B cell (primary cell): ENCODE data around the gene H1-8. TPM values are rescaled to one million over a fixed set of nuclear protein-coding genes. Genes with fewer than 3 reads are reported as not detected.
"Not testable (repeated sequence)": the region's sequence is repeated elsewhere in the genome, so short reads cannot be mapped to it uniquely, and the experiment has no call there.

Experiments used
- ATAC-seq: fragments of 200-7000 bp; cut with Tn5 transposase; one replicate; pipeline ENCODE4 v1.10.0; 2021; ENCODE audit warnings: low read depth, mild to moderate bottlenecking, moderate number of reproducible peaks, moderate library complexity
- CTCF ChIA-PET: fragments of 350-600 bp; sonication (Branson Sonifier 250); formaldehyde crosslinking; loops from one replicate; lab custom pipeline; 2021; ENCODE audit warnings: antibody characterized with exemption, inconsistent platforms; lab: Charles Lee
- POLR2A ChIA-PET: fragments of 350-600 bp; sonication (Branson Sonifier 250); formaldehyde crosslinking; loops from one replicate; lab custom pipeline; 2021; ENCODE audit warnings: antibody characterized with exemption; lab: Charles Lee
- DNase-seq: peaks from one replicate; pipeline ENCODE4 v3.0.0; 2013
- H2AFZ ChIP-seq: 2 replicates; pipeline ENCODE4 v1.6.1; 2012; ENCODE audit warnings: mild to moderate bottlenecking, low read depth, low read length; ENCODE audit not compliant: insufficient read depth, poor library complexity, severe bottlenecking
- H3K27ac ChIP-seq, 2 donors: 1 replicate in 1 of 2; 2 replicates in 1 of 2; pipeline ENCODE4 v1.5.1; 2012 to 2013; ENCODE audit warnings: low read length in 2 of 2, mild to moderate bottlenecking in 2 of 2, moderate library complexity in 1 of 2
- H3K27me3 ChIP-seq, 4 experiments: fragments of 200-600 bp in 1 of 4; sonication (generic) in 1 of 4; replicated peaks in 1 of 4; 1 replicate in 2 of 4; 2 replicates in 2 of 4; pipeline versions ENCODE4 v1.6.1 to v1.7.0; 2013 to 2016; ENCODE audit warnings: low read length in 3 of 4, mild to moderate bottlenecking in 2 of 4, mixed read lengths in 1 of 4, moderate library complexity in 1 of 4; ENCODE audit not compliant: insufficient read depth in 4 of 4, control insufficient read depth in 3 of 4; ENCODE audit errors: control extremely low read depth in 1 of 4
- H3K36me3 ChIP-seq, 2 experiments: replicated peaks in 1 of 2; 1 replicate in 1 of 2; 2 replicates in 1 of 2; pipeline versions ENCODE4 v1.6.1 to v1.7.1; 2013; ENCODE audit warnings: low read length in 1 of 2; ENCODE audit not compliant: insufficient read depth in 2 of 2, control insufficient read depth in 1 of 2; ENCODE audit errors: control extremely low read depth in 1 of 2, extremely low read depth in 1 of 2
- H3K4me1 ChIP-seq, 2 donors: fragments of 200-600 bp in 1 of 2; sonication (generic) in 1 of 2; 1 replicate in 1 of 2; 2 replicates in 1 of 2; pipeline versions ENCODE4 v1.5.1 to v1.6.1; 2013 to 2017; ENCODE audit warnings: low read length in 2 of 2; ENCODE audit not compliant: control insufficient read depth in 2 of 2, insufficient read depth in 2 of 2
- H3K4me2 ChIP-seq: replicated peaks from 2 replicates; pipeline ENCODE3; 2012; ENCODE audit warnings: mild to moderate bottlenecking, low read depth, low read length; ENCODE audit not compliant: poor library complexity, severe bottlenecking
- H3K4me3 ChIP-seq, 5 experiments: fragments of 200-600 bp in 1 of 5; sonication (generic) in 1 of 5; 1 replicate in 3 of 5; 2 replicates in 2 of 5; pipeline versions ENCODE4 v1.5.1 to v1.7.0; 2011 to 2016; ENCODE audit warnings: low read length in 4 of 5, mild to moderate bottlenecking in 4 of 5, low read depth in 2 of 5, control low read depth in 1 of 5, moderate library complexity in 1 of 5; ENCODE audit not compliant: insufficient read depth in 1 of 5; ENCODE audit errors: control extremely low read depth in 1 of 5, extremely low read depth in 1 of 5
- H3K79me2 ChIP-seq: fragments of 200-600 bp; sonication (generic); one replicate; pipeline ENCODE4 v1.6.0; 2016; ENCODE audit warnings: low read length; ENCODE audit not compliant: control insufficient read depth, insufficient read depth
- H3K9ac ChIP-seq: fragments of 200-600 bp; sonication (generic); 2 replicates; pipeline ENCODE4 v1.6.1; 2017; ENCODE audit warnings: mild to moderate bottlenecking, low read length, moderate library complexity
- H3K9me3 ChIP-seq, 3 donors: one replicate each; pipeline versions ENCODE4 v1.6.1 to v1.7.1; 2013; ENCODE audit warnings: low read length in 2 of 3; ENCODE audit not compliant: control insufficient read depth in 2 of 3, insufficient read depth in 1 of 3; ENCODE audit errors: control extremely low read depth in 1 of 3
- H4K20me1 ChIP-seq: 2 replicates; pipeline ENCODE4 v1.6.0; 2012; ENCODE audit warnings: mild to moderate bottlenecking, low read length; ENCODE audit not compliant: insufficient read depth, control insufficient read depth, poor library complexity, severe bottlenecking
- H3K27ac Mint-ChIP-seq: one replicate; pipeline ENCODE4 v1.8.0; 2021; ENCODE audit warnings: mixed read lengths
- H3K27me3 Mint-ChIP-seq: one replicate; pipeline ENCODE4 v1.8.0; 2021; ENCODE audit warnings: mixed read lengths
- H3K4me1 Mint-ChIP-seq: one replicate; pipeline ENCODE4 v1.8.0; 2021; ENCODE audit warnings: mixed read lengths
- H3K4me3 Mint-ChIP-seq: one replicate; pipeline ENCODE4 v1.8.0; 2021; ENCODE audit warnings: mixed read lengths
- H3K9me3 Mint-ChIP-seq: one replicate; pipeline ENCODE4 v1.8.0; 2022; ENCODE audit warnings: mixed read lengths; ENCODE audit not compliant: insufficient read depth
- CTCF ChIP-seq: fragments of 200-600 bp; IDR thresholded peaks from one replicate; pipeline ENCODE4 v1.8.0; 2022; ENCODE audit warnings: antibody characterized with exemption, mild to moderate bottlenecking
- EZH2 ChIP-seq: IDR thresholded peaks from 2 replicates; pipeline ENCODE4 v1.6.1; 2012; ENCODE audit warnings: borderline replicate concordance, low read depth, mild to moderate bottlenecking, moderate library complexity, low read length; ENCODE audit not compliant: insufficient read depth, poor library complexity, severe bottlenecking
- WGBS: methylation state at CpG from one replicate; pipeline ENCODE4 v1.1.5; 2013; ENCODE audit warnings: missing lambda C conversion rate; ENCODE audit not compliant: insufficient coverage; 5-methylcytosine and 5-hydroxymethylcytosine counted together
- intact Hi-C: fragments of 100-400 bp; cut with micrococcal nuclease; formaldehyde crosslinking; loops from one replicate; pipeline ENCODE4 v1.10.0; 2022
- polyA plus RNA-seq: library from polyadenylated mRNA; depleted of rRNA; stranded (reverse); fragments of >200 nt; gene quantifications from 2 replicates; pipeline ENCODE4 v1.2.3, GENCODE V29; 2012
- total RNA-seq, 2 donors: library from RNA; stranded (reverse); fragments of 120-200 nt in 1 of 2; gene quantifications; 1 replicate in 1 of 2; 2 replicates in 1 of 2; pipeline versions ENCODE4 v1.2.3 to v1.2.4, GENCODE V29; 2013 to 2022

Gene H1-8
- total and polyA plus RNA-seq, 2 donors (not counting 1 experiment from before 2014, with no cell fraction given): not detected

DNA sequence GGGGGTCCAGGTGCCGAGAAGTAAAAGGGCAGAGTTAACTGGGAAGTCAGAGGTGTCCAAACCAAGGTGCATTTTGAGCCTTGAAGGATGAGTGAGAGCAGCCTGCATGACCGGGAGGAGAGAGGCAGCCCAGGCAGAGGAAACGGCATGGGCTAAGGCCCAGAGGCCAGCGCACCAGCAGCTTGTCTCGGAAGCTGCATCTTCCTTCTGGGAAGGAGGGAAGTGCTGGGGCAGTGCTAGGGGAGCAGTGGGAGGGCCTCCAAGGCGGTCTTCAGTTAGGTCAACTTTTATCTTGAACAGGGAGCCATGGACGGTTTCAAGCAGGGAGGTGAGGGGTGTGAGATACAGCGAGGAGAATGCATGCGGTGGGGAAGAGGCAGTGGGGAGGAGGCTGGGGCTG is 1.0 kb downstream of the H1-8 start:
- no peaks in the 10 kb centered on the region for H3K9me3 Mint-ChIP-seq
- Histone ChIP-seq H3K4me1 (no peaks in the 10 kb centered on the region), H3K27me3 (no peaks in the 10 kb centered on the region), H3K4me2 (no peak overlapping the region), H3K79me2 (no peaks in the 10 kb centered on the region), H3K9ac (no peak overlapping the region), H3K36me3 (no peaks in the 10 kb centered on the region), H3K9me3 (no peaks in the 10 kb centered on the region), H3K27ac (no peak overlapping the region), H4K20me1 (no peaks in the 10 kb centered on the region), H3K4me3 (no peak overlapping the region), H2AFZ (no peak overlapping the region)
- H3K27ac Mint-ChIP-seq: no peak overlapping the region
- no peak overlapping the region for H3K4me3 Mint-ChIP-seq
- 97% methylated on average over 9 of the region's 9 CpGs for WGBS
- ChIA-PET POLR2A (no interaction called here), CTCF (interaction anchor here (0.7 kb wide), 1 partner anchor 281 kb away, joined by 3 read pairs; no protein-coding TSS in a partner anchor)
- H3K27me3 Mint-ChIP-seq: no peaks in the 10 kb centered on the region
- ATAC-seq (no peak), DNase-seq (no peak)
- TF ChIP-seq EZH2: no peak
- no peak for TF ChIP-seq CTCF
- intact Hi-C loops: no loop called here
- no peaks in the 10 kb centered on the region for H3K4me1 Mint-ChIP-seq

DNA sequence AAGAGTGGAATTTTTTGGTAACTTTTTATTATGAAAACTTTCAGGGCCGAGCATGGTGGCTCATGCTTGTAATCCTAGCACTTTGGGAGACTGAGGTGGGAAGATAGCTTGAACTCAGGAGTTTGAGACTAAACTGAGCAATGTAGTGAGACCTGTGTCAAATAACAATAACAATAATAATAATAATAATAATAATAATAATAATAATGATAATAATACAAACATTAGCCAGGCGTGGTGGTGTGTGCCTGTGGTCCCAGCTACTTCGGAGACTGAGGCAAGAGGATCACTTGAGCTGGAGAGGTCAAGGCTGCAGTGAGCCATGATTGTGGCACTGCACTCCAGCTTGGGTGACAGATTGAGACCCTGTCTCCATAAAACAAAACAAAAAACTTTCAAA is 3.0 kb downstream of the H1-8 start:
- H3K79me2 ChIP-seq, H2AFZ ChIP-seq, H3K9ac ChIP-seq, POLR2A ChIA-PET, H3K4me1 ChIP-seq, ATAC-seq, H3K4me1 Mint-ChIP-seq, CTCF ChIA-PET, intact Hi-C loops, H3K9me3 Mint-ChIP-seq, H3K27ac ChIP-seq, H3K4me2 ChIP-seq, H4K20me1 ChIP-seq, H3K27me3 Mint-ChIP-seq, H3K36me3 ChIP-seq, H3K4me3 ChIP-seq, DNase-seq, H3K4me3 Mint-ChIP-seq, H3K27me3 ChIP-seq, H3K27ac Mint-ChIP-seq, H3K9me3 ChIP-seq: not testable (repeated sequence)
- 83% methylated on average over 1 of the region's 3 CpGs for WGBS
